IMR-90 (cell line): Measurements from ENCODE around the gene RFX3. TPM values are rescaled to one million over a fixed set of nuclear protein-coding genes. Genes with fewer than 3 reads are reported as not detected.

Source experiments
- ATAC-seq: fragments of 200-7000 bp; cut with Tn5 transposase; 2 replicates; pipeline ENCODE4 v1.9.1; 2020; ENCODE audit warnings: low read depth, mild to moderate bottlenecking, moderate library complexity
- BruUV-seq: library from RNA; stranded (reverse); fragments of 400-500 nt; replicated peaks from 2 replicates; lab custom pipeline; 2021; lab: Mats Ljungman, UMichigan
- CTCF ChIA-PET: fragments of 300-600 bp; formaldehyde crosslinking; extraction: SDS; loops from one replicate; lab custom pipeline; 2021; ENCODE audit warnings: antibody characterized with exemption; lab: Yijun Ruan, JAX
- POLR2A ChIA-PET: fragments of 300-600 bp; sonication (Branson Sonifier 250); formaldehyde crosslinking; loops from one replicate; lab custom pipeline; 2022; ENCODE audit warnings: antibody characterized with exemption; ENCODE audit not compliant: unreplicated experiment; lab: Charles Lee
- DNase-seq: peaks from one replicate; pipeline ENCODE4 v3.0.0; 2013
- H2AFZ ChIP-seq: replicated peaks from 2 replicates; pipeline ENCODE3; 2013; ENCODE audit warnings: low read length, mild to moderate bottlenecking; ENCODE audit not compliant: poor library complexity
- H2AK5ac ChIP-seq: 2 replicates; pipeline ENCODE4 v1.6.1; 2013; ENCODE audit warnings: low read depth, low read length, inconsistent platforms
- H2AK9ac ChIP-seq: replicated peaks from 2 replicates; pipeline ENCODE3; 2013; ENCODE audit warnings: mild to moderate bottlenecking, low read depth, low read length, moderate library complexity; ENCODE audit not compliant: poor library complexity
- H2BK120ac ChIP-seq: 2 replicates; pipeline ENCODE4 v1.6.1; 2013; ENCODE audit warnings: low read depth, low read length, inconsistent platforms
- H2BK15ac ChIP-seq: 3 replicates; pipeline ENCODE4 v1.6.1; 2013; ENCODE audit warnings: low read depth, low read length, inconsistent platforms
- H2BK20ac ChIP-seq: 2 replicates; pipeline ENCODE4 v1.6.1; 2013; ENCODE audit warnings: low read depth, mild to moderate bottlenecking, inconsistent platforms, low read length, moderate library complexity
- H2BK5ac ChIP-seq: 2 replicates; pipeline ENCODE4 v1.6.1; 2013; ENCODE audit warnings: mild to moderate bottlenecking, low read depth, low read length, inconsistent platforms; ENCODE audit not compliant: poor library complexity, severe bottlenecking
- H3K14ac ChIP-seq: replicated peaks from 2 replicates; pipeline ENCODE4 v1.6.1; 2013; ENCODE audit warnings: low read depth, low read length, inconsistent platforms
- H3K18ac ChIP-seq: 2 replicates; pipeline ENCODE4 v1.6.1; 2013; ENCODE audit warnings: low read depth, low read length, control low read depth
- H3K23ac ChIP-seq: 2 replicates; pipeline ENCODE4 v1.6.1; 2013; ENCODE audit warnings: low read depth, low read length, inconsistent platforms
- H3K27ac ChIP-seq: 2 replicates; pipeline ENCODE4 v1.5.1; 2013; ENCODE audit warnings: mild to moderate bottlenecking, control low read depth, low read length; ENCODE audit not compliant: insufficient read depth
- H3K27me3 ChIP-seq: 2 replicates; pipeline ENCODE4 v1.6.1; 2013; ENCODE audit warnings: low read length; ENCODE audit not compliant: control insufficient read depth, insufficient read depth
- H3K36me3 ChIP-seq: 2 replicates; pipeline ENCODE4 v1.6.1; 2013; ENCODE audit warnings: low read length, mixed read lengths; ENCODE audit not compliant: control insufficient read depth, insufficient read depth
- H3K4ac ChIP-seq: 2 replicates; pipeline ENCODE4 v1.6.1; 2013; ENCODE audit warnings: low read depth, low read length, inconsistent platforms
- H3K4me1 ChIP-seq: 2 replicates; pipeline ENCODE4 v1.6.1; 2013; ENCODE audit warnings: low read length, mixed read lengths; ENCODE audit not compliant: control insufficient read depth, insufficient read depth
- H3K4me2 ChIP-seq: 2 replicates; pipeline ENCODE4 v1.6.1; 2013; ENCODE audit warnings: low read depth, mild to moderate bottlenecking, control low read depth, low read length, moderate library complexity
- H3K4me3 ChIP-seq: 2 replicates; pipeline ENCODE4 v1.5.1; 2013; ENCODE audit warnings: low read depth, mild to moderate bottlenecking, control low read depth, low read length, moderate library complexity; ENCODE audit not compliant: insufficient read depth
- H3K56ac ChIP-seq: 2 replicates; pipeline ENCODE4 v1.6.1; 2013; ENCODE audit warnings: low read length, inconsistent platforms; ENCODE audit not compliant: insufficient read depth; ENCODE audit errors: extremely low read depth
- H3K79me1 ChIP-seq, 2 experiments: 2 replicates each; pipeline ENCODE4 v1.6.1; 2013; ENCODE audit warnings: low read length in 2 of 2, inconsistent platforms in 1 of 2, low read depth in 1 of 2
- H3K9ac ChIP-seq: 2 replicates; pipeline ENCODE4 v1.6.1; 2013; ENCODE audit warnings: low read depth, low read length, control low read depth
- H3K9me1 ChIP-seq: 2 replicates; pipeline ENCODE4 v1.6.1; 2013; ENCODE audit warnings: low read length, inconsistent platforms; ENCODE audit not compliant: insufficient read depth
- H3K9me3 ChIP-seq: 2 replicates; pipeline ENCODE4 v1.6.1; 2013; ENCODE audit warnings: low read length; ENCODE audit not compliant: control insufficient read depth, insufficient read depth
- H4K20me1 ChIP-seq: 2 replicates; pipeline ENCODE4 v1.6.1; 2013; ENCODE audit warnings: low read length, inconsistent platforms; ENCODE audit not compliant: insufficient read depth
- H4K5ac ChIP-seq: 2 replicates; pipeline ENCODE4 v1.6.1; 2013; ENCODE audit warnings: mild to moderate bottlenecking, low read depth, low read length, control low read depth
- H4K8ac ChIP-seq, 2 experiments: 2 replicates each; pipeline ENCODE4 v1.6.1; 2013; ENCODE audit warnings: low read depth in 2 of 2, low read length in 2 of 2, control low read depth in 1 of 2, inconsistent platforms in 1 of 2
- H4K91ac ChIP-seq: 2 replicates; pipeline ENCODE4 v1.6.1; 2013; ENCODE audit warnings: low read depth, low read length, inconsistent platforms; ENCODE audit not compliant: insufficient read depth
- CTCF ChIP-seq: conservative IDR thresholded peaks from 2 replicates; pipeline ENCODE4 v1.5.1; 2012; ENCODE audit warnings: mild to moderate bottlenecking, low read depth, low read length, improper control_type of control experiment
- NFE2L2 ChIP-seq: fragments of 150-350 bp; IDR thresholded peaks from 2 replicates; pipeline ENCODE4 v1.6.1; 2016; ENCODE audit warnings: low read depth, mild to moderate bottlenecking, low read length
- RAD21 ChIP-seq: IDR thresholded peaks from 2 replicates; pipeline ENCODE4 v1.6.1; 2012; ENCODE audit warnings: low read length, improper control_type of control experiment
- USF2 ChIP-seq: fragments of 150-350 bp; IDR thresholded peaks from 2 replicates; pipeline ENCODE4 v1.6.1; 2017; ENCODE audit warnings: mild to moderate bottlenecking, antibody characterized with exemption, low read length, low read depth
- WGBS, 2 experiments: methylation state at CpG; one replicate each; pipeline versions ENCODE4 v1.1.5 to v1.1.7; 2013; ENCODE audit warnings: missing lambda C conversion rate in 2 of 2; ENCODE audit not compliant: insufficient read length in 1 of 2; ENCODE audit errors: extremely low coverage in 2 of 2; 5-methylcytosine and 5-hydroxymethylcytosine counted together
- dilution Hi-C: fragments of 300-500 bp; cut with HindIII; formaldehyde crosslinking; loops from one replicate; pipeline ENCODE4 v1.14.3; 2018; ENCODE audit warnings: low sequenced_read_pairs; ENCODE audit not compliant: unreplicated experiment
- in situ Hi-C: fragments of 300-500 bp; cut with MboI; formaldehyde crosslinking; loops from 3 replicates; pipeline ENCODE4 v1.14.3; 2019; ENCODE audit warnings: low sequenced_read_pairs, inconsistent platforms, mixed read lengths
- intact Hi-C: fragments of 100-400 bp; cut with micrococcal nuclease; formaldehyde crosslinking; loops from 2 replicates; pipeline ENCODE4 v1.10.0; 2022
- polyA plus RNA-seq, 3 experiments: library from polyadenylated mRNA; depleted of rRNA; stranded (reverse); fragments of >200 nt; gene quantifications; 2 replicates each; pipeline ENCODE4 v1.2.3, GENCODE V29; 2012; ENCODE audit warnings: low replicate concordance in 1 of 3
- total RNA-seq: library from RNA; depleted of rRNA; stranded (reverse); fragments of >200 nt; gene quantifications from 2 replicates; pipeline ENCODE4 v1.2.3, GENCODE V29; 2012

RFX3 gene
- total and polyA plus RNA-seq, 2 of the 4 experiments (the other 2 are of a cell fraction) = 1.7 to 2.7 TPM

GRCh38 chr9:3473405-3473804 lies 52.4 kb downstream of the RFX3 start:
- no peaks in the 10 kb centered on the region for H3K36me3 ChIP-seq
- H3K56ac ChIP-seq = no peak overlapping the region
- POLR2A ChIA-PET = no interaction called here
- H3K27me3 ChIP-seq = no peaks in the 10 kb centered on the region
- H3K27ac ChIP-seq = no peak overlapping the region
- no peak overlapping the region for H3K14ac ChIP-seq
- no peak overlapping the region for H3K9ac ChIP-seq
- no TSS peak for BruUV-seq
- WGBS, 2 experiments = no CpG with 5 or more reads among the region's 1 CpG
- H2AK5ac ChIP-seq = no peak overlapping the region
- H3K4me3 ChIP-seq = no peak overlapping the region
- no peak overlapping the region for H2BK15ac ChIP-seq
- no peaks in the 10 kb centered on the region for H3K9me3 ChIP-seq
- CTCF ChIA-PET = interaction anchor here (1.3 kb wide), 1 partner anchor 32 kb away, joined by 3 read pairs; no protein-coding TSS in a partner anchor
- intact Hi-C loops = no loop called here
- no peak overlapping the region for H2BK20ac ChIP-seq
- no peak overlapping the region for H4K91ac ChIP-seq
- no peak overlapping the region for H2AK9ac ChIP-seq
- no peaks in the 10 kb centered on the region for H3K4me1 ChIP-seq
- no peaks in the 10 kb centered on the region for H4K20me1 ChIP-seq
- H4K5ac ChIP-seq = no peak overlapping the region
- in situ Hi-C loops = loop anchor here (25.0 kb wide), 1 partner anchor 889 kb away; no protein-coding TSS in a partner anchor
- H3K23ac ChIP-seq = no peak overlapping the region
- H2AFZ ChIP-seq = no peak overlapping the region
- dilution Hi-C loops = no loop called here
- no peaks in the 10 kb centered on the region for H3K79me1 ChIP-seq
- H3K18ac ChIP-seq = no peak overlapping the region
- TF ChIP-seq RAD21 (no peak), USF2 (no peak), CTCF (no peak), NFE2L2 (no peak)
- no peak overlapping the region for H3K4ac ChIP-seq
- H3K9me1 ChIP-seq = no peaks in the 10 kb centered on the region
- H2BK5ac ChIP-seq = no peak overlapping the region
- DNase-seq (no peak), ATAC-seq (no peak)
- no peak overlapping the region for H3K4me2 ChIP-seq
- no peak overlapping the region for H2BK120ac ChIP-seq
- no peak overlapping the region for H4K8ac ChIP-seq
